ENCODE measurements around the gene ADH4.
"Not testable (repeated sequence)": the region's sequence is repeated elsewhere in the genome, so short reads cannot be mapped to it uniquely, and the experiment has no call there.

DNA sequence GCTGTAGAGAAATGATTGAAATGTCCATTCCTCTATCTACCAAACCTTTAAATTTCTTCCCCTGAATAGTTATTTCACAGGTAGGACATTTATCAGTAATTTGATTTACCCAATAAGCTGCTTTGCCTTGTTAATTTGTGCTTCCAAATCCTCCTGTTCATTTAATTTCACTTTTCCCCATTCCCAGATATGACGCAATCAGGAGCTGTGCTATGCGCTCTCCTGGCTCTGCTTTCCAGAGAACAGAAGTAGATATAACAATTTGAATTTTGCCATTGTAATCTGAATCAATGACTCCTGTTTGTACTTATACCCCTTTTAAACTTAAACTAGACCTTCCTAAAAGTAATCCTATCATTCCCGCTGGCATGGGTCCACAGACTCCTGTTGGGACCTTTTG, 45.8 kb upstream of the ADH4 start:
- TF ChIP-seq, protein P1, sequence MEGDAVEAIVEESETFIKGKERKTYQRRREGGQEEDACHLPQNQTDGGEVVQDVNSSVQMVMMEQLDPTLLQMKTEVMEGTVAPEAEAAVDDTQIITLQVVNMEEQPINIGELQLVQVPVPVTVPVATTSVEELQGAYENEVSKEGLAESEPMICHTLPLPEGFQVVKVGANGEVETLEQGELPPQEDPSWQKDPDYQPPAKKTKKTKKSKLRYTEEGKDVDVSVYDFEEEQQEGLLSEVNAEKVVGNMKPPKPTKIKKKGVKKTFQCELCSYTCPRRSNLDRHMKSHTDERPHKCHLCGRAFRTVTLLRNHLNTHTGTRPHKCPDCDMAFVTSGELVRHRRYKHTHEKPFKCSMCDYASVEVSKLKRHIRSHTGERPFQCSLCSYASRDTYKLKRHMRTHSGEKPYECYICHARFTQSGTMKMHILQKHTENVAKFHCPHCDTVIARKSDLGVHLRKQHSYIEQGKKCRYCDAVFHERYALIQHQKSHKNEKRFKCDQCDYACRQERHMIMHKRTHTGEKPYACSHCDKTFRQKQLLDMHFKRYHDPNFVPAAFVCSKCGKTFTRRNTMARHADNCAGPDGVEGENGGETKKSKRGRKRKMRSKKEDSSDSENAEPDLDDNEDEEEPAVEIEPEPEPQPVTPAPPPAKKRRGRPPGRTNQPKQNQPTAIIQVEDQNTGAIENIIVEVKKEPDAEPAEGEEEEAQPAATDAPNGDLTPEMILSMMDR (conservative IDR thresholded peaks at IDR 0.05; ENCODE audit: low read depth in 2 of 2), result not testable (repeated sequence)
- TF ChIP-seq EZH2 (IDR thresholded peaks at IDR 0.05; ENCODE audit: low read depth, unreplicated experiment); POLR2AphosphoS5 (IDR thresholded peaks at IDR 0.05; ENCODE audit: low read depth); STAT1 (IDR thresholded peaks at IDR 0.05; ENCODE audit: unreplicated experiment); ZNF114 (CRISPR knock-in tag; IDR thresholded peaks at IDR 0.05); CREB1 (CRISPR knock-in tag; IDR thresholded peaks at IDR 0.05; ENCODE audit: low read depth); NANOG (IDR thresholded peaks at IDR 0.05; ENCODE audit: borderline replicate concordance); JUNB (IDR thresholded peaks at IDR 0.05; ENCODE audit: unreplicated experiment); EZH2phosphoT487 (IDR thresholded peaks at IDR 0.05; ENCODE audit: unreplicated experiment): not testable (repeated sequence)
- TF ChIP-seq, protein P2, sequence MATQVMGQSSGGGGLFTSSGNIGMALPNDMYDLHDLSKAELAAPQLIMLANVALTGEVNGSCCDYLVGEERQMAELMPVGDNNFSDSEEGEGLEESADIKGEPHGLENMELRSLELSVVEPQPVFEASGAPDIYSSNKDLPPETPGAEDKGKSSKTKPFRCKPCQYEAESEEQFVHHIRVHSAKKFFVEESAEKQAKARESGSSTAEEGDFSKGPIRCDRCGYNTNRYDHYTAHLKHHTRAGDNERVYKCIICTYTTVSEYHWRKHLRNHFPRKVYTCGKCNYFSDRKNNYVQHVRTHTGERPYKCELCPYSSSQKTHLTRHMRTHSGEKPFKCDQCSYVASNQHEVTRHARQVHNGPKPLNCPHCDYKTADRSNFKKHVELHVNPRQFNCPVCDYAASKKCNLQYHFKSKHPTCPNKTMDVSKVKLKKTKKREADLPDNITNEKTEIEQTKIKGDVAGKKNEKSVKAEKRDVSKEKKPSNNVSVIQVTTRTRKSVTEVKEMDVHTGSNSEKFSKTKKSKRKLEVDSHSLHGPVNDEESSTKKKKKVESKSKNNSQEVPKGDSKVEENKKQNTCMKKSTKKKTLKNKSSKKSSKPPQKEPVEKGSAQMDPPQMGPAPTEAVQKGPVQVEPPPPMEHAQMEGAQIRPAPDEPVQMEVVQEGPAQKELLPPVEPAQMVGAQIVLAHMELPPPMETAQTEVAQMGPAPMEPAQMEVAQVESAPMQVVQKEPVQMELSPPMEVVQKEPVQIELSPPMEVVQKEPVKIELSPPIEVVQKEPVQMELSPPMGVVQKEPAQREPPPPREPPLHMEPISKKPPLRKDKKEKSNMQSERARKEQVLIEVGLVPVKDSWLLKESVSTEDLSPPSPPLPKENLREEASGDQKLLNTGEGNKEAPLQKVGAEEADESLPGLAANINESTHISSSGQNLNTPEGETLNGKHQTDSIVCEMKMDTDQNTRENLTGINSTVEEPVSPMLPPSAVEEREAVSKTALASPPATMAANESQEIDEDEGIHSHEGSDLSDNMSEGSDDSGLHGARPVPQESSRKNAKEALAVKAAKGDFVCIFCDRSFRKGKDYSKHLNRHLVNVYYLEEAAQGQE (IDR thresholded peaks at IDR 0.05; ENCODE audit: unreplicated experiment), result not testable (repeated sequence)
- TF ChIP-seq, protein P3, sequence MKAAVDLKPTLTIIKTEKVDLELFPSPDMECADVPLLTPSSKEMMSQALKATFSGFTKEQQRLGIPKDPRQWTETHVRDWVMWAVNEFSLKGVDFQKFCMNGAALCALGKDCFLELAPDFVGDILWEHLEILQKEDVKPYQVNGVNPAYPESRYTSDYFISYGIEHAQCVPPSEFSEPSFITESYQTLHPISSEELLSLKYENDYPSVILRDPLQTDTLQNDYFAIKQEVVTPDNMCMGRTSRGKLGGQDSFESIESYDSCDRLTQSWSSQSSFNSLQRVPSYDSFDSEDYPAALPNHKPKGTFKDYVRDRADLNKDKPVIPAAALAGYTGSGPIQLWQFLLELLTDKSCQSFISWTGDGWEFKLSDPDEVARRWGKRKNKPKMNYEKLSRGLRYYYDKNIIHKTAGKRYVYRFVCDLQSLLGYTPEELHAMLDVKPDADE (IDR thresholded peaks at IDR 0.05), result not testable (repeated sequence)

All from GM23338 (cell line).